ENCODE measurements around the gene ELL.

GRCh38 chr19:18531485-18531884, 9.6 kb upstream of the ELL start:
- no peak for TF ChIP-seq CTCF (IDR thresholded peaks at IDR 0.05)
- no peak for TF ChIP-seq POLR2A (IDR thresholded peaks at IDR 0.05)
- no peak for TF ChIP-seq EP300 (IDR thresholded peaks at IDR 0.05)
- TF ChIP-seq POLR2AphosphoS5 (IDR thresholded peaks at IDR 0.05): no peak

Data from sigmoid colon (tissue), 4 donors.